22Rv1 (cell line): ENCODE measurements around the gene BHLHE40.

ENCODE experiments used
- ZFX ChIP-seq: fragments of 450-650 bp; IDR thresholded peaks from 2 replicates; pipeline ENCODE4 v1.6.1; 2017; ENCODE audit warnings: antibody characterized with exemption, borderline replicate concordance
- TF ChIP-seq, protein P1 (sequence below): fragments of 450-650 bp; IDR thresholded peaks from 2 replicates; pipeline ENCODE4 v1.5.1; 2017; ENCODE audit warnings: mild to moderate bottlenecking

DNA sequence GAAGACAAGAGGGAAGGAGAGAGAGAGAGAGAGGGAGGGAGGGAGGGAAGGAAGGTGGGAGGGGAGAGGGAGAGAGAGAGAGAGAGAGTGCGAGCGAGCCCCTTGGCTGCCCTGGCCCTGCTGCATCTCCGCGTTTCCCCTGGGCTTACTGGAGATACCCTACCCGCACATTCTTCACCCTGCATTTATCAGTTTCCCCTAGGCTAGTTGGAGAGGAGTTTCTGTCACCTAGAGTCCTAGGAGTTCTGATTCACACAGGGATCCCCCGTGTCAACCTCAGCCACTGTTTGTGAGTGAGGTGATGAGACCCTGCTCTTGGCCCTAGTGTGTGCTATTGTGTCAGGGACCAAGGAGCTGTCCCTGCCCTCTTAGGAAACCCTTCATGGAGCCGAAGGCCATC is 18.7 kb downstream of the BHLHE40 start:
- TF ChIP-seq, protein P1, sequence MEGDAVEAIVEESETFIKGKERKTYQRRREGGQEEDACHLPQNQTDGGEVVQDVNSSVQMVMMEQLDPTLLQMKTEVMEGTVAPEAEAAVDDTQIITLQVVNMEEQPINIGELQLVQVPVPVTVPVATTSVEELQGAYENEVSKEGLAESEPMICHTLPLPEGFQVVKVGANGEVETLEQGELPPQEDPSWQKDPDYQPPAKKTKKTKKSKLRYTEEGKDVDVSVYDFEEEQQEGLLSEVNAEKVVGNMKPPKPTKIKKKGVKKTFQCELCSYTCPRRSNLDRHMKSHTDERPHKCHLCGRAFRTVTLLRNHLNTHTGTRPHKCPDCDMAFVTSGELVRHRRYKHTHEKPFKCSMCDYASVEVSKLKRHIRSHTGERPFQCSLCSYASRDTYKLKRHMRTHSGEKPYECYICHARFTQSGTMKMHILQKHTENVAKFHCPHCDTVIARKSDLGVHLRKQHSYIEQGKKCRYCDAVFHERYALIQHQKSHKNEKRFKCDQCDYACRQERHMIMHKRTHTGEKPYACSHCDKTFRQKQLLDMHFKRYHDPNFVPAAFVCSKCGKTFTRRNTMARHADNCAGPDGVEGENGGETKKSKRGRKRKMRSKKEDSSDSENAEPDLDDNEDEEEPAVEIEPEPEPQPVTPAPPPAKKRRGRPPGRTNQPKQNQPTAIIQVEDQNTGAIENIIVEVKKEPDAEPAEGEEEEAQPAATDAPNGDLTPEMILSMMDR = no peak
- TF ChIP-seq ZFX = no peak
